NCI-H146 treated with DMSO at 0.1 percent for 48 hours (cell line): ENCODE results near the gene EFCAB13.
"Not testable (repeated sequence)": the region's sequence is repeated elsewhere in the genome, so short reads cannot be mapped to it uniquely, and the experiment has no call there.

Source experiments
- DNase-seq: peaks from one replicate; lab custom pipeline; 2025; ENCODE audit not compliant: unreplicated experiment; lab: John Stamatoyannopoulos, UW

Gene EFCAB13

DNA sequence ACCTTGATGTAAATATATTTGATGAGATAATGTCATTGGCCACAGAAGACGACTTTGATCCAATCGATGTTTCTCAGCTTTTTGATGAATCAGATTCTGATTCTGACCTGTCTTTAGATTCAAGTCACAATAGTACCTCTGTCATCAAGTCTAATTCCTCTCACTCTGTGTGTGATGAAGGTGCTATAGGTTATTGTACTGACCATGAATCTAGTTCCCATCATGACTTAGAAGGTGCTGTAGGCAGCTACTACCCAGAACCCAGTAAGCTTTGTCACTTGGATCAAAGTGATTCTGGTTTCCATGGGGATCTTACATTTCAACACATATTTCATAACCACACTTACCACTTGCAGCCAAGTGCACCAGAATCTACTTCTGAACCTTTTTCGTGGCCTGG, 101.5 kb downstream of the EFCAB13 start:
- DNase-seq, result not testable (repeated sequence)

- DNase-seq, result not testable (repeated sequence)
Measured at GRCh38 chr17:47425887-47426635, 102.3 kb downstream of the EFCAB13 start.

- DNase-seq, result no peak
Measured at GRCh38 chr17:47427985-47428384, 104.2 kb downstream of the EFCAB13 start.

DNA sequence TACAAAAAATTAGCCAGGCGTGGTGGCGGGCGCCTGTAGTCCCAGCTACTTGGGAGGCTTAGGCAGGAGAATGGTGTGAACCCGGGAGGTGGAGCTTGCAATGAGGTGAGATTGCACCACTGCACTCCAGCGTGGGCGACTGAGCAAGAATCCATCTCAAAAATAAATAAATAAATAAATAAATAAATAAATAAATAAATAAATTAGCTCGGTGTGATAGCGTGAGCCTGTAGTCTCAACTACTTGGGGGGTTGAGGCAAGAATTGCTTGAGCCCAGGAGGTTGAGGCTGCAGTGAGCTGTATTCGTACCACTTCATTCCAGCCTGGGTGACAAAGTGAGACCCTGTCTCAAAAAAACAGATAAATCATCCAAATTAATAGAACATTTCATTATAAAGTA, 108.5 kb downstream of the EFCAB13 start:
- DNase-seq, result not testable (repeated sequence)

DNA sequence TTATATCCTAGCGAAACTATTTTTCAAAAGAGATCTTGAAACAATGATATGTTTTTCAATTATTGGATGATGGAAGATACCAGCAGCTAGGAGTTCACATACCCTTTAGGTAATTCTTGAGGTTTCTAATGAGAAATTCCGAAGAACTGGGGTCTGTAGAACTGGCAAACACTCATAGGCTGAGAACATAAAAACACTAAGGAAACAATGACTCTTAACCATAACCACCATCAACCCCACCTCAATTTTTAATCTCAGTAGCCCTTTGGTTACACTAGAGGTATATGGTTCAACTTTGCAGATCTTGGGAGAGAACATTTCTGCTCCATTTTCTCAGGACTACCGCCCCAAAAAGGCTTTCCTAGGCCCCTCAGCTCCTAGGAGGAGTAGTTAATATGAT, 141.4 kb downstream of the EFCAB13 start:
- no peak for DNase-seq

DNA sequence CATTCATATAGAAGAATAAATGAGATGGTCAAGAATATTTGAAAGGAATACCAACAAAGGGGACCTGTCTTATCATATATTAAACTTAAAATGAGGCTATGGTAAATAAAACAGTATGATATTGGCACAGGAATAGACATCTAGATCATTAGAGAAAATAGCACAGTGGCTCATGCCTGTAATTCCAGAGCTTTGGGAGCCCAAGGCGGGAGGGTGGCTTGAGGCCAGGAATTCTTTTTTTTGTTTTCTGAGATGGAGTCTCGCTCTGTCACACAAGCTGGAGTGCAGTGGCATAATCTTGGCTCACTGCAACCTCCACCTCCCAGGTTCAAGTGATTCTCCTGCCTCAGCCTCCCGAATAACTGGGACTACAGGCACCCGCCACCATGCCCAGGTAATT, 143.2 kb downstream of the EFCAB13 start:
- not testable (repeated sequence) for DNase-seq

GRCh38 chr17:47470836-47471235, 147.1 kb downstream of the EFCAB13 start:
- DNase-seq, result no peak

DNA sequence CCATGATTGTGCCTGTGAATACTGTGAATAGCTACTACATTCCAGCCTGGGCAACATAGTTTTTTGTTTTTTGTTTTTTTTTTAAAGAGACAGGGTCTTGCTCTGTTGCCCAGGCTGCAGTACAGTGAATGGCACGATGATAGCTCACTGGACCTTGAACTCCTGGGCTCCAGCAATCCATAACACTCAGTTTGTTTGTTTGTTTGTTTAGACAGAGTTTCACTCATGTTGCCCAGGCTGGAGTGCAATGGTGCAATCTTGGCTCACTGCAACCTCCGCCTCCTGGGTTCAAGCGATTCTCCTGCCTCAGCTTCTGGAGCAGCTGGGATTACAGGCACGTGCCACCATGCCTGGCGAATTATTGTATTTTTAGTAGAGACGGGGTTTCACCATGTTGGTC, 148.3 kb downstream of the EFCAB13 start:
- not testable (repeated sequence) for DNase-seq
